HG03280 (cell line): ENCODE data around the gene BORCS8.
"Not testable (repeated sequence)": the region's sequence is repeated elsewhere in the genome, so short reads cannot be mapped to it uniquely, and the experiment has no call there.

Experiments used
- ATAC-seq: cut with Tn5 transposase; IDR thresholded peaks from one replicate; pipeline ENCODE4 v1.9.1; 2021; ENCODE audit warnings: mild to moderate bottlenecking, moderate library complexity; ENCODE audit not compliant: unreplicated experiment

BORCS8 gene

DNA sequence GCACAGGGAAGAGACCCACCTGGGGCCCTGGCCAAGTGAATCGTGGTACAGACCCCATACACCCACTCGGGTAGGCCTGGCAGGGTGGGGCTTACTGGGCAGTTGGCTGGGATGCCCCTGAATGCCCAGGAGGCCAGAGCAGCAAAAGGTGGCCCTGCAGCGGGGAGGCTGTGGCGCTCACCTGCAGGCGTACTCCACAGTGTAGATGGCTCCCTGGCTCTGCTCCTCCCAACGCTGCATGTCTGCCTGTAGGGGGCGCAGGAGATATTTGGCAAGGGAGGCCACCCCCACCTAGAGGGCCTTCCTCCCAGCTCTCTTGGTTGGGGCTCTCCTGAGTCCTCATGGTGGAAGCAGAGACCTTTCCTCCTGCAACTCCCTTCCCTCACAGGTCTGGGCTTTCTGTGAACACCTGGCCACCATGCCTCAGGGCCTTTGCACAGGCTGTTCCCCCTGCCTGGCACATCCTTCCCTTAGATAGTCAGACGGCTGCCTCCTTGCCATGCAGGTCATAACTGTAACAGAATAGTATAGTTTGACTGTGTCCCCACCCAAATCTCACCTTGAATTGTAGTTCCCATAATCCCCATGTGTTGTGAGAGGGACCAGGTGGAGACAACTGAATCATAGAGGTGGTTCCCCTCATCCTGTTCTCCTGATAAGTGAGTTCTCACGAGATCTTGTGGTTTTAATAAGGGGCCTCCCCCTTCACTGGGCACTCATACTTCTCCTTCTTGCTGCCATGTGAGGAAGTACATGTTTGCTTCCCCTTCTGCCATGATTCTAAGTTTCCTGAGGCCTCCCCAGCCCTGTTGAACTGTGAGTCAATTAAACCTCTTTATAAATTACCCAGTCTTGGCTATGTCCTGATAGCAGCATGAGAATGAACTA is 5.9 kb downstream of the BORCS8 start:
- ATAC-seq, result no peak

DNA sequence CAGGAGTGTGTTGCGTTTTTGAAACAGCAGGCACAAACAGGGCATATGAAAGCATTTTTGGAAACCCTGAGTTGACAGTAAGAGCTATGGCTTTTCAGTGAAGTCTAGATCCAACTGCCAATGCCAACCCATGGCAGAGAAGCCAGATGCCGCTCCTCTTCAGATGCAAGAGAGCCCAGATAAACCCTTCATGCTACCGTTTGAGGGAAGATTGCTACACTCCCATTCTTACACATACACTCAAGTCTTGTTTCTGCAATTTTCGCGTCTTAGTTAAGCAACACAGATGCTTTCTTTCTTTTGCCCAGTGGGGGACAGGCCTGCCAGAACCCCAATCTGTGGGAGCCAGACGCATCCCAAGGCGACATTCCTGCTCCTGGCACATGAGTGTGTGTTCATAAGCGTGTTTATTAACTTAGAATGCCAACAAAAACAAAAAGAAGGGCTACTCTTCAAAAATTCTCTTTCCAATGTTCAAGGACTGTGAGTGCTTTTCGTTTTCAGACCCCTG is 10.4 kb downstream of the BORCS8 start:
- ATAC-seq, result no peak

DNA sequence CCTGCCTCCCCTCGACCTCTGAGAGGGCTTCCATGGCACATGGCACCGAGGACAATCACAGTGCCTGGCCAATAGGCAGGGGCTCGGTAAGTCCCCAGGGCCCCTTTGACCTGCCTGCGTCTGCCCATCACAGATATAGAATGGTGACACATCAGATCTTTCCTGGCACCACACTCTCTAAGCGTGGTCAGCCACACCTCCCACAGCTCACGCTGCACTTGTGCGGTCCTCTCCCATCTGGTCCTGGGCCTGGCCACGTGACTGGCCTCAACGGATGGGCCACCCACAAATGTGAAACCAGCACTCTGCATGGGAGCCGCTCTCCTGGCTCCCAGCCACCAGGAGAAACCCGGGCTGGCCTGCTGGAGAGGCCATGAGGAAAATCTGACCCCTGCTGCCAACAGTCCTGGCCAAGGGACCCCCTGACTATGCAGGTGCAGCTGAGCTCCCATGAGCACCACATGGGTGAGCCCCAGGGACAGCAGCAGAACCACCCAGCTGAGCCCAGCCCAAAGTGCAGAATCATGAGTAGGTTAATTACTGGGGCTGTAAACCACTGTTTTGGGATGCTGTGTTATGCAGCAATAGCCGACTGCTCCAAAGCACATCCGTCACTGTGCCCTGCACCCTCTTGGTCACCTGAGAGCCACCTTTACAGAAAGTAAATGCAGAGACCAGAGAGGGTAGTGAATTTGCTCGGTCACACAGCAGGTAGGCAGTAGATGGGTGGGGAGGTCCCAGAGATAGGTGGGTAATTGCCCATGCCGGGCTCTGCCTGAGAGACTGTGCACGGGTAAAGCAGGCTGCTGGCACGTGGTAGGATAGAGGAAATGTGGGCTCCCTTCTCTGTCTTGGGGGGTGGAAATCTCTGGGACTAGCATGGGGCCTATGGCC is 12.2 kb downstream of the BORCS8 start:
- no peak for ATAC-seq

DNA sequence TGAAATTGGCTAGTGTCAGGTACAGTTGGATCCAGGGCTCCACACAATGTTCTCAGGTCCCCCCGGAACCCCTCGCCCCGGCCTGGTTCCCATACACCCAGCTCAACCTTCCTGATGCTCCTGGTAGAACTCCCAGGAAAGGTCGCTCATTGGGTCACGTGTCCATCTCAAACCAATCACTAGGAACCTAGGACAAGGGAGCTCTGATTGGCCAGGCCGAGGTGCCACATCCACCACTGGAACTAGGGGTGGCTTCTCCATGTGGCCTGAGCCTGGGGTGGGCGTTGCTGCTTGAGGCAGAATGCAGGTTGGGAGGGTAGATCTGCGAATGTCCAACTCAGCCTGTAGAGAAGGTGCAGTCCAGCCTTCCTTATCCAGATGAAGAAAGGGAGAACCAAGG is 15.0 kb downstream of the BORCS8 start:
- no peak for ATAC-seq

DNA sequence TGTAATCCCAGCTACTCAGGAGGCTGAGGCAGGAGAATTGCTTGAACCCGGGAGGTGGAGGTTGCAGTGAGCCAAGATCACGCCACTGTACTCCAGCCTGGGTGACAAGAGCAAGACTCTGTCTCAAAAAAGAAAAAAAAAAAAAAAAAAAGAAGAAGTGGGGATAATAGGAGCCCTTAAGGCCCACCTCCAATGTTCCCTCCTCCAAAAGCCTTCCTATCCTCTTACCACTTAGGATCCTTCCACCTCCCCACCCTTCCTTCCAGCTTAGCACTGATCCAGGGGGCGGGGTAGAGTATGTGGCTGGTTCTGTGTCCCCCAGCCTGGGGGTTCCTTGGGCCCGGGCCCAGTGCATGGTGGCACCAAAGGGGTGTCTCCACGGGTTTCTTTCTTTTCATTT is 18.7 kb downstream of the BORCS8 start:
- not testable (repeated sequence) for ATAC-seq

DNA sequence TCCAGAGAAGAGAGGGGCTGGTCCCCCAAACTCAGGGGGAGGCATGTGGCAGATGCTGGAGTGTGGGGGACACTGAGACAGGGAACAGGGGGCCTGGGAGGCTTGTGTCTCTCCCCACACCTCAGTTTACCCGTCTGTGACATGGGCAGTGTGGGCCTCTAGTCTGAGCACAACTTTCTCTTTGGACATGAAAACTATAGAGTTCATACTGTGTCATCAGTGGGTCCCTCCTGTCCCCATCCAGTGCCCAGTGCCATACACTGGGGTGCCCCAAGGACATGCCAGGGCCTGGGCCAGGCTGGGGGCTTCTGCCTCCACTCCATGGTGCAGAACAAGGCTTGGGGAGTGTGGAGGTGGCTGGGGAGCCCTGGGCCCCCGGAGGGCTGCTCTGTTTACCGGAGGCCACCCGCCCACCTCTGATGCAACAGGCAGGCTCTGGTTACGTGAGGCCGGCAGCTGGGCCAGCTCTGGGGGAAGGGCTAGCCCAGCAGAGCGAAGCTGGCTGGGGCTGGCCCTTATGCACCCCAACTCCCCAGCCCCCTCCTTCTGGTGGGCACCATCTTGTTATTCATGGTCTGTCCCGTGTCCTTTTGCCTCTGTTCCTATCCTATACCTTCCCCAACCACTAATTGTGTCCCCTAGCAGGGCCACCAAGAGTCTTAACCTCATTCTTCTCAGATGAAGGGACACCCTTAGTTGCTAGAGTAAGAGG is 20.0 kb downstream of the BORCS8 start:
- no peak for ATAC-seq

DNA sequence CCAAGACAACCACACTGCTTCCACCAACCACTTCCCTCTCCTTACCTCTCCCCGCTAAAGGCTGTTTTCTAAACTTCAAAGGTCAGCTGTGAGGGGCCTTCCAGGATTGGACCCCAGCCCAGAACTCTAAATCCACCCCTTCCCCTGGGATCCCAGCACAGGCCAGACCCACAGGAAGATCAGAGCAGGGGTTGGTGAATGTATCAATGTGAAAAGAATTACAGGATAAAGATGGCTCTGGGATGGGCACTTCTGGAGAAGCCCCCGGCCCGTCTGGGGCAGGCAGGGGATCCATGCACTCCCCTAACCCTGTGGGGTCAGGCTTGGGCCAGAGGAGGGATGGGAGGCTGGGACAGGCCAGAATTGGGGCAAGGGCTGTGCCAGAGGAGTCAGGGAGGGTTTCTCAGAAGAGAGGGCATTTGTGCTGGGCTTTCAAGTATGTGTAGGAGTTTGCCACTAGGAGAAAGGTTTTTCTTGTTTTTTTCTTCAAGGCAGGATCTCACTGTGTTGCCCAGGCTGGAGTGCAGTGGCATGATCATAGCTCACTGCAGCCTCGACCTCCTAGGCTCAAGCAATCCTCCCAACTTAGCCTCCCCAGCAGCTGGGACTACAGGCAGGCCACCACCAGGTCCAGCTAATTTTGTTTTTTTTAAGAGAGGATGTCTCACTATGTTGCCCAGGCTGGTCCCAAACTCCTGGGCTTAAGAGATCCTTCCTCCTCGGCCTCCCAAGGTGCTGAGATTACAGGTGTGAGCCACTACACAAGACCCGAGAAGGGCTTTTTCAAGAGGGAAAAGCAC is 20.9 kb downstream of the BORCS8 start:
- ATAC-seq, result no peak

DNA sequence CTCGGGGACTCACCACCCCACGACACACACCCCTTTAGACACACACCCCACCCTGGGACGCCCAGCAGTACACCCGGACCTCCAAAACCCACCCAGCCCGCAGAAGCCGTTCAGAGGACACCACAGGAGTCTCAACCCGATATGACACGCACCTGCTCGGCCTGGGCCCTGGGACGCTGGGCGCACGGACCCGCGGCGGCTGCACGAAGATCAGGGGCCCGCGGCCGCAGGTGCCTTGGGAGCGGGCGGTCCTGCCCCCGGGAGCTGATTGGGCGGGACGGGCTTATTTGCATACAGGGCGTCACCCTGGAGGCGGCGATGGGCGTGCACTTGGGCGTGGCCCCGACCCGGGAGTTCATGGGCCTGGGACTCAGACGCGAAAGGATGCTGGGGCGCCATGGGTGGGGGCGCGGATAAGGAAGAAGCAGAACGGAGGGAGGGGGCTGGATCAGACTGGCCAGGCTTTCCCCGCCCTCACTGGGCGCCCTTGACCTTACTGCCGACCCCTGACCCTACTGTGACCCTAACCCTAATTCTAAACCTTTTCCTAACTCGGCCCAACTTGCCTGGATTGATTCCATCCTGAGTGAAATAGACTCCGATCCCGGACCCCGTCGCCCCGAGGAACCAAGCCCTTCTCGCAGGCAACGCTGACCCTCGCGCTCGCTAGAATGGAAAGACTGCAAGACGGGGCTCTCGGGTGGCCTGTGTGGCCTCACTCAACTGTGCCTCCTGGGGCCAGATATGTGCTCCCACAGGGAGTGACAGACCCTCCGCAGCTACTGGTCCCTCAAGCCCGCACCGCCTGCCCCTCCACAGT is 21.7 kb downstream of the BORCS8 start, which contains the start of gene MEF2B:
Gene MEF2B, minus strand, starts transcription at position 211 of the 820 bp plus-strand sequence. CDS start 19,528 bp downstream, outside the sequence.
- peak; percentile 89 for ATAC-seq

DNA sequence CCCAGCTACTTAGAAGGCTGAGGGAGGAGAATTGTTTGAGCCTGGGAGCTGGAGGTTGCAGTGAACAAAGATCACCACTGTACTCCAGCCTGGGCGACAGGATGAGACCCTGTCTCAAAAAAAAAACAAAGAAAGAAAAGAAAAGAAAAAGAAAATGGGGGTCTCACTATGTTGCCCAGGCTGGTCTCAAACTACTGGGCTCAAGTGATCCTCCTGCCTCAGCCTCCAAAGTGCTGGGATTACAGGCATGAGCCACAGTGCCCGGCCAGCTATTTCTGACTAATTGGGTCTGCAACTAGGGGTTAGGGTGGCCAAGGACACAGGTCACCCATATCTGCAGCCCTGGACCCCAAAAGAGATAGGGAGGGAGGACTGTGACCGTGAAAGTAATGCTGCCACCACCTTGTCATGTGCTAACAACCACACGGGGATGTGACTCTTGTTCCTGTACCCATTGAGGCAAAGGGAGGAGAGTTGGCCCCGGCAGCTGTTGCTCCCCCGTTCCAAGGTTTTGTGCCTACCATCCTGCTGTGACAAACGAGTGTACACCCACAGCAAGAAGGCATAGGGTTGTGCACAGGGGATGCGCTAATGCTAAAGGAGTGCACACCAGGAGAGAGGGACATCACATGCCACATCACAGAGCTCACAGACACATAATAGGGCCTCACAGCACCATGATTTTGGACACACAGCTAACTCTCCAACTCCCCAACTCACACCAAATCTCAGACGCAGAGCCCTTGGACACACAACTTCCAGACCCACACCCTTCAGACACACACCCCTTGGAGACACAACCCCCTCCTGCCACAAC is 22.5 kb downstream of the BORCS8 start:
- peak; percentile 10 for ATAC-seq

DNA sequence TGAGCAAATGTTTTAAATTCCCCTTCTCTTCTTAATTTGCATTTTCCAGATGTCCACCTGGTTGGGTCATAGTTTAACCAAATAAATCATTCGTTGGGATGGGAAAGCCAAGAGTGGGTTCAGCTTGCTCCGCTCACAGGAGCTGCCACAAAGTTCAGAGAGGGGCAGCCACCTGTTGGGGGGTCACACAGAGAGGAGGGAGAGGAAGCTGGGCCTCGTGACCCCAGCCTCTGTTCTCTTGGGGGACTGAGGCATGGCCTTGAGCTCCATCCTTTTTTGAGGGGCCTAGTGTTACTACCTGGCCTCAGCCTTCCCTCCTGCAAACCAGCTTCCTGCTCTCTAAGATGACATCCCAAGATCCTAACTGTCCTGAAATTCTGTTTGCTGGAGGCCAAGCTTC is 24.3 kb downstream of the BORCS8 start:
- no peak for ATAC-seq

DNA sequence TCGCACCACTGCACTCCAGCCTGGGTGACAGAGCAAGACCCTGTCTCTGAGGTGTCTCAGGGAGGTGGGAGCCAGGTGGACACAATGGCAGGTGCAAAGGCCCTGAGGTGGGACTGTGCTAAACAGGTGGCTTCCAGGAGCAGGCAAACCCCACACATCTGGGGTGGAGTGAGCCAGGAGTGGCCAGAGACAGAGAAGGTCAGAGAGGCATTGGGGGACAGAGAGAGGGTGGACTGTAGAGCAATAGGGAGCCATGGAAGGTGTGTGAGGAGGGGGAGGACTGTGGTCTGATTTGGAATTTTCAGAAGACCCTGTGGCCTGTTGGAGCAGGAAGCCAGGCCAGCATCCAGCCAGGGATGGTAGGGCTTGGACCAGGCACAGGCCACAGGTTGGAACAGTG is 26.6 kb downstream of the BORCS8 start:
- ATAC-seq, result no peak

DNA sequence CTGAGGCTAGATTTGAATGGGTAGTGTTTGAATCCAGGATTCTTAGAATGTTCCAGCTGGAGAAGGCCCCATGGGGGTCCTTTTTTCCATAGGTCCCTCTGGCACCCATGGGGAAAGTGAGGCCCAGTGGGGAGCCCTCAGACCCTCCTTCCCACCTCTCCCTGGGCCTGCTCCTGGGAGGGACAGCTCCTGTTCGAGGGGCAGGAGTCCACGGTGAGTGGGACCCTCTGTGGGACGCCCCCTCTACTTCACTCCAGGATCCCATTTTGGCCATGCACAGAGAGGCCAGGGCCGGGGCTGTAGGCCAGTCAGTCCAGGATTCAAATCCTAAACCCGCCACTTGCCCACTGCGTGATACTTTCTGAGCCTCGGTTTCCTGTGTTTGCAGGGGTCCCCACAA is 29.5 kb downstream of the BORCS8 start:
- ATAC-seq, result no peak

DNA sequence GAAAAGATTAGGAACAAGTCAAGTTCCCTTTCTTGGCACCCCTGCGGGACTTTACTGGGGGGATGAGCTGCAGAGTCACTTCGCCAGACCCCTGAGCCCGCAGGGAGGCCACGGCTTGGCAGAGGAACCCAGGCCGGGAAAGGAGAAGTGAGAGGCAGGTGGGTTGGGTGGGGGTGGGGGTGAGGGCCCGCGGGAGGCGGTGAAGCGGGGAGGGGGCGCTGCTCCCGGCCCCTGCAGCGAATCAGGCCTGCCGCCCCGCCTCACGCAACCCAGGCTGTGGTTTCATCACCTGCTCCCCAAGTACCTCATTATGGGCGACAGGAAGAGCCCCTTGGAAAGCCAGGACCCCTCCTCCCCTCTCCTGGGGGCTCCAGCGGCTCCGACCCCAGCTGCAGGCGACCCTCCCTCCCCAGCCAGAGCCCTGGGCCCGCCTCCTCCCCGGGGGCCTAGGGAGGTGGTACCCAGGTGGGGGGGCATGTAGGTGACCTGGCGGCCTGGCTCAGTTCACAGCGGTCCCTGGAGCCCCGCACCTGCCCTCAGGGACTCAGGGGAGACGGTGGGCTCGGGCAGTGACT is 31.4 kb downstream of the BORCS8 start:
- no peak for ATAC-seq

DNA sequence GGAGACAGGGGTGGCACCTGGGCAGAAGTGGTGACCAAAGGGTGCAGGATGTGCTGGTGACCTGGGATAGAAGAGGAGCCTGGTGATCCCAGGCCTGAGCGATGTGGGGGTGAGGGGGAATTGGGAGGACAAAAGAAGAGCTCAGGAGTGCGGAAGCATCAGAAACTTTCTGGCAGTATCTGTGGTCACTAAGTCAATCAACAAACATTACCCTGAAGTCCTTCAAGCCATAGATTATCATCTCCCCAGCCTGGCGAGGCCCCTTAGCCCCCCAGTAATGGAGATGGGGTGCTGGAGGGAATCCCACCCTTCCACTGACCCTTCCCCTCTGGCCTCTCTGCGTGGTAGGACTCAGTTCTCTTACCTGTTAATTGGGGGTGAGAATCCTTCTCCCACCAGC is 32.4 kb downstream of the BORCS8 start:
- ATAC-seq, result no peak

DNA sequence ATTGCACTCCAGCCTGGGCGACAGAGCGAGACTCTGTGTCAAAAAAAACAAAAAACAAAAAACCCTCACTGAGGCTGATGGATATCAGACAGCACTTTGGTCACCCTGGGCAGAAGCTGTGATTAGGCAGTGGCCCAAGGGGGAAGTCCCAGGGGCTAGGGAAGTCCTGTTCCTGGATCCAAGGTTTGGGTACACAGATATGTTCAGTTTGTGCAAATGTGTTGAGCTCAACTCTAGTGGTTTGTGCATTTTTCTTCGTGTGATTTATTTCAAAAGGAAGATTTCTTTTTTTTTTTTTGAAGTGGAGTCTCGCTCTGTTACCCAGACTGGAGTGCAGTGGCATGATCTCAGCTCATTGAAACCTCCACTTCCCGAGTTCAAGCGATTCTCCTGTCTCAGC is 34.1 kb downstream of the BORCS8 start:
- no peak for ATAC-seq

DNA sequence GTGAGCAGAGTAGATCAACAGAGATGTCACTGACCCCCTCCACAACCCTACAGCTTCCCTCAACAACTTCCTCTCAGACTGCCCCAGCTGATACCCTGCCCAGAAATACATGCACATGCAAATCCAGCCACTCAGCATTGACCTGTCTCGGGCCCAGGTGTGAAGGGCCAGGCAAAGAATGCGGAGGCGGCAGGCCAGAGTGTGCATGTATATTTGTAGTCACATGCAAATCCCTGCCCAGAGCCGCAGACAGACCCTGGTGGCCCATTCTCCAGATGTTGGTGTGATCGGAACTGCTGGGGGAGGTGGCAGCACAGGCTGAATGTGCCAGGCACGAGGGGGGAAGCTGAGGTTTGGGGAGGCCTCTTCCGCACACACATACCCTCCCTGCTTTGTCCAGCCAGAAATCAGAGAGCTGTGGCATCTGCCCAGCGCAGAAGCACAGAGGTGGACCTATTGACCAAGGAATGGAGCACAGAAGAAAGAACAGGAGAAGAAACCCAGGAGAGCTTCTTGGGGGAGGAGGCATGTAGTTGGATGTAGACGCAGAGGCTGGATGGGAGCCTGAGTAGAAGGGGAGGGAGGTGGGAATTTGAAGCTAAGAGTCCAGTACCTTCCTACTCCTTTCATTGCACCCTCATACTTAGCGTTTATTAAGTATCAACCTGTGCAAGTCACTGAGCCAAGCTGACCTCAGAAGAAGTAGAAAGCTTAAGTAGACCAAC is 36.3 kb downstream of the BORCS8 start:
- ATAC-seq, result peak; percentile 76

DNA sequence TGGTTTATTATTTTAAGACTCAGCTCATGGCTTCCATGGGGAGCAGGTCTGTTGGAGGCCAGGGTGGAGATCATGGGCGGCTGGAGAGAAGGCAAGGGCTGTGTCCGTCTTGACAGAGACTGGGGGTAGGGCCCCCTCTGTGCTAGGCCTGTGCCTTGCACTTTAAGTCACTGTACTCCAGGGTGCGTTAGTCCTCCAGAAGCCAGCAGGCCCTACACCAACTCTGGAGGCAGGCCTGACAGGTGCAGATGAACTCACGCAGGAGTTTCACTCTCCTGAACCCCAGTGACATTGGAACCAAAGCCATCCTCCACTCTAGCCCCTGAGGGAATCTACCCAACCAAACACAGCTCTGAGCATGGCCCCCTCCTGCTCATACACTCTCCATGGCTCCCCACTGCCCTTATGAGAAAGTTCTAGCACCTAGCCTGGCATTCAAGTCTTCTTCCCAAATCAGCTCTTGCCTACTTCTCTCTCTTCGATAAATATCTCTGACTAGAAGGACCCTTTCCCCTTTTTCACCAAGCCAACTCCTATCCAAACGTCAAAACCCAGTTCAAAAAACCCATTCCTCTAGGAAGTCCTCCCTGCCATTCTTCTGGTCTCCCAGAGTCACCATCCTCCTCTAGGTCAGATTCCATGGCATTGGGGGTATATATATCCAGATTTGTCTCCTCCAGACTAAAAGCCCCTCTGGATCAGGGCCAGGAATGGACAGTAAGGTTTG is 37.0 kb downstream of the BORCS8 start:
- ATAC-seq, result no peak
